Central memory CD8-positive, alpha-beta T cell (primary cell): ENCODE measurements around the gene CACNB4.

ENCODE experiments used
- ATAC-seq: fragments of 150-1000 bp; cut with Tn5 transposase; replicated peaks from 2 replicates; pipeline ENCODE4 v1.10.0; 2022; ENCODE audit warnings: mild to moderate bottlenecking, moderate FRiP score, moderate number of reproducible peaks; ENCODE audit not compliant: poor library complexity, severe bottlenecking; ENCODE audit errors: extremely low read depth
- DNase-seq, 2 donors: peaks; one replicate each; pipeline ENCODE4 v3.0.0; 2021; ENCODE audit warnings: low spot score in 2 of 2
- H3K27ac Mint-ChIP-seq: one replicate; pipeline ENCODE4 v1.8.0; 2022; ENCODE audit warnings: low read depth, mild to moderate bottlenecking, moderate library complexity, mixed read lengths
- H3K27me3 Mint-ChIP-seq: one replicate; pipeline ENCODE4 v1.8.0; 2022; ENCODE audit warnings: mixed read lengths
- H3K36me3 Mint-ChIP-seq: one replicate; pipeline ENCODE4 v1.8.0; 2022; ENCODE audit warnings: mild to moderate bottlenecking, moderate library complexity, mixed read lengths; ENCODE audit not compliant: insufficient read depth
- H3K4me1 Mint-ChIP-seq: one replicate; pipeline ENCODE4 v1.8.0; 2022; ENCODE audit warnings: mixed read lengths
- H3K4me3 Mint-ChIP-seq: one replicate; pipeline ENCODE4 v1.8.0; 2022; ENCODE audit warnings: mild to moderate bottlenecking, moderate library complexity, mixed read lengths
- H3K9me3 Mint-ChIP-seq: one replicate; pipeline ENCODE4 v1.8.0; 2022; ENCODE audit warnings: mixed read lengths

Gene CACNB4

DNA sequence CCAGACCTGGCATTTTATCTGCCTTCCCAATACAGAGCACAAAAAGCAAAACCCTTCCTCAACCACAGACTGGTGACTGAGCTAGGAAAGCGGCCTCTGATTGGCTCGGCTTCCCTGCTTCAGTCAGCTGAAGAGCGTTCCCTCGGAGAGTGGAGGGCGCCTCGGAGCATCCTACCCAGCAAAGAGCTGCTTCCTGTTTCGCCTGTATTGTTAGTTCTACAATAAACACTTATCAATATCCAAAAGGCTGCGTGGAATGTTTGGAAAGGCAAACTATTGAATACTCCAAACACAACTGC is 125.0 kb downstream of the CACNB4 start:
- Mint-ChIP-seq H3K4me3 (no peak overlapping the region), H3K36me3 (no peaks in the 10 kb centered on the region), H3K27me3 (peaks cover 45% of the 10 kb centered on the region), H3K4me1 (no peaks in the 10 kb centered on the region), H3K9me3 (no peaks in the 10 kb centered on the region), H3K27ac (no peak overlapping the region)
- no peak for DNase-seq
- ATAC-seq, result no peak

DNA sequence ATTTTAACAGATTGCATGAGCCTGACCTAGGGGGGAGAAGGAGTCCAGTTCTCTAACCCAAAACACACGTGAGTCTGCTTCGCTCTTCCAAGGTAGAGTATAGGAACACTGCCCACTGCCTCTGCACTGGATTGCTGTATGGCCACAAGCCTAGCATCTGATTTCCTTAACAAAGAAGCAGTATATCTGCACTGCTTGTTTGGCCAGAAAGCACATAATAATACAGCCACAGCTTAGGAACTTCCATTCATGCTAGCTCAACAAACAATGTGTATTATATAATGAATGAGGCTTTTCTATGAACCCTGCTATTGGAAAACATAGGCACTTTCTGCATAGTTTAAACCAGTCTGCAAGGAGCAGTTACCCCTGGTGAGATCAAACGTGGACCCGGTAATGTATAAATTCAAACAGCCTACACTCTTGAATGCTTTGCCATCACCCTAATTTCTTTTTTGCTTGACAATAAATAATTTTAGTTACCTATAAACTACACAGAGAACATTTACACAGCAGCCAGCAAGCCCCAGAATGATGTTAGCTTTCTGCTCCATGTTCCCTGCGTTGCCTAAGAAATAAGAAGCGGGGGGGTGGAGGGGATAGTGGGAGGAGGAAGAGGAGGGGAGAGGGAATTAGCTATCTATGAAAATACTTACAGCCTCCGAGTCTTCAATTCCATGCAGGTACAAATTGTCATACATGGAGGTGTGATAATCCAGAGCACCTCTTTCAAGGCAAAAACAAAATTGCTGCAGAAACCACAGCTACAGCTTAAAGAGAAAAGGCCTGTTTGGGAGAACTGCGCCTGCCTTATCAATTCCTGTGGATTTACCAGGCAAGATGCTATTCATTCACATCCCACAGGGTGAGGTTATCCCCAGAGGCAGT is 125.6 kb downstream of the CACNB4 start:
- DNase-seq (no peak), ATAC-seq (no peak)
- Mint-ChIP-seq H3K27ac (no peak overlapping the region), H3K4me3 (no peak overlapping the region), H3K36me3 (no peaks in the 10 kb centered on the region), H3K27me3 (peaks cover 39% of the 10 kb centered on the region), H3K4me1 (no peaks in the 10 kb centered on the region), H3K9me3 (no peaks in the 10 kb centered on the region)

DNA sequence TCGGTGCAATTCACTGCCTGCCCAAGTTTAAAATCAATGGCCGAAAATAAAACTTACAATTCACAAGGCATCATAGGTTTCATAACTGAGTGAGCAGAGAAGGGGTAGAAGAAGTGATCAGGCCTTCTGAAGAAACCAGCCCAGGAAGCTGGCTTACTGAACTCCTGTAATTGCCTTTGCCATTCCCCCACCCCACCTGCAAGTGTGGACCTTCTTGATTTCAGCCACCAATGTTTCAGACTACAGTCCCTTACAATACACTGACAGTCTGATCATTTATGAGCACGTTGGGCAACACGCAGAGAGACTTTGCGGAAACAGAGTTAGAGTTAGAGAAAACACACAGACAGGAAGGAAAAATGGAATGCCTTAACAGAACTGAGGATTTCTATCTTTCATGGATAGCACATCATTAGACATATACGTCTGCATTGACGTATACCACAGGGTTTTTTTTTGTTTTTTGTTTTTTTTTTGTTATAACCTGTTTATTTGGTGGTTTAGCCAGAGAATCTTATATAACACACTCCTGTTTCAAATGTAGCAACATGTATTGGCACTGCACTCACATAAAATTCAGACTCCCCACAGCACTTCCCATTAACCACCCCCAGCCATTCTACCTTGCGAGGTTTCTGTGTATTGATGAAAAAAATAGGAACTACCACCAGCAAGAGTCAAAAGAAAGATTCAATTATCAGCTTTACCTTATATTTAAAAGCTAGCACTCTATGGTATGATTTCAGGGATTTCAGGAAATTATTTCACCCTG is 126.4 kb downstream of the CACNB4 start:
- DNase-seq (no peak), ATAC-seq (no peak)
- Mint-ChIP-seq H3K27me3 (peaks cover 31% of the 10 kb centered on the region), H3K27ac (no peak overlapping the region), H3K4me1 (no peaks in the 10 kb centered on the region), H3K4me3 (no peak overlapping the region), H3K36me3 (no peaks in the 10 kb centered on the region), H3K9me3 (no peaks in the 10 kb centered on the region)

DNA sequence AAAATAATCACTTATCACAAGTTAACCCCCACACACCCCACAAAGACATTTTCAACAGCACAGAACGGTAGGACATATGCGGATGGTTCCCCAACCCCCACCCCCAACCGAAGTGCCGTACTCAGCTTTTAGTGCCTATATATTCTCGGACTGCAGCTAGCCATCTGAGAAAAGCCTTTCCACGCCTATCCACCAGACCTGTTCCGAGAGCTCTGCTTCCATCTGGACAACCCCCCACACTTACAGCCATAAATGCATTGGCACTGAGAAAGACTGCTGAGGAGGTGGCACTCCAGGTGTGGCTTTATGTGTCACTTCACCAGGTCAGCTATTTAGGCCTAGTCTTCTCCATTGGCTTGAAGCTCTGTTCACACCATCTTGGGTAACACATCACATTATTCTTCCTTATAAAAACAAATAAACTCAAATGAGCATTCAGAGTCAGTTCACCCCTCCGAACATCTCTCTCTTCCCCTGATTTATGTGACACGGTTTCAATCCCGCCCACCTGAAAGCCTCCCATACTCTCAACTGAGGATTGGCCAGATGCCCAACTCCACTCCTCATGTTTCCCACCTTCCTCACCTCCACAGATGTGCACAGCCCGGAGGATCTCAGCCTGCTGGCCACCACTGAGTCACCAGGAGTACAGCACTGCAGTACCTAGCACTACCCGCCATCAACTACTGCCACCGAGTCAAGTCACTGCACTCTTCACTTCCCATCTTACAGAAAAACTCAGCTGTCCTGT is 127.4 kb downstream of the CACNB4 start:
- Mint-ChIP-seq H3K4me1 (no peaks in the 10 kb centered on the region), H3K36me3 (no peaks in the 10 kb centered on the region), H3K9me3 (no peaks in the 10 kb centered on the region), H3K27ac (no peak overlapping the region), H3K4me3 (no peak overlapping the region), H3K27me3 (peaks cover 25% of the 10 kb centered on the region)
- ATAC-seq (no peak), DNase-seq (no peak)

DNA sequence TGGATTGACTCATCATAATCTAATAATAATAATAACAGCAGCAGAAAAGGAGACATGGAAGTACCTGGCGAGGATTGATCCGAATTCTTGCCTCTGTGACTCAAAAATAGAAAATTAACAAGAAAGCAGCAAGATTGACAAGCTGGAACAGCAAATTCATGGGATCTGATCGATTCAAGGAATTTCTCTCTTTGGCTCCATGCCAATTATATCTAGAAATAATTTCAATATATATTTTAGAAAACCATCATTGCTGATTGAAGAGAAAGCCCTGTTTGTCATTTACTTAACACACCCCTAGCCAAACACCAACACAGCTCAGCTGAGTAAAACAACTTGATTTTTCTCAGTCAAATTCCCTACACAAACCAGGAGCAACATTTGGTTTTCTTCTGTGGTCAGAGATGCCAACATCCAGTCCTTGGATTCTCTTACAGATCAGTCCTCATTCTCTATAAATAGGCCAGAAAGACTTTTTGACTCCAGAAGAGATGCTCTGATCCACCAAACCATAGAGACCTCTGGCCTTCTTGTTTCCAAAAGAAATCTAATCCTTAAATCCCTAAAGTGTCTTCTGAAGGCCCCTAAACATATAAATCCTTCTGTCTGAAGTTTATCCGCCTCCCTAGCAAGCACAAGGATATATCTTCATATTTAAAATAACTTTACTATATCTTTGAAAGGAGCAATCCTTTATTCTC is 129.9 kb downstream of the CACNB4 start:
- no peaks in the 10 kb centered on the region for H3K9me3 Mint-ChIP-seq
- no peaks in the 10 kb centered on the region for H3K4me1 Mint-ChIP-seq
- H3K27me3 Mint-ChIP-seq, result peaks cover 2% of the 10 kb centered on the region
- no peaks in the 10 kb centered on the region for H3K36me3 Mint-ChIP-seq
- DNase-seq (no peak), ATAC-seq (no peak)
- no peak overlapping the region for H3K4me3 Mint-ChIP-seq
- no peak overlapping the region for H3K27ac Mint-ChIP-seq

DNA sequence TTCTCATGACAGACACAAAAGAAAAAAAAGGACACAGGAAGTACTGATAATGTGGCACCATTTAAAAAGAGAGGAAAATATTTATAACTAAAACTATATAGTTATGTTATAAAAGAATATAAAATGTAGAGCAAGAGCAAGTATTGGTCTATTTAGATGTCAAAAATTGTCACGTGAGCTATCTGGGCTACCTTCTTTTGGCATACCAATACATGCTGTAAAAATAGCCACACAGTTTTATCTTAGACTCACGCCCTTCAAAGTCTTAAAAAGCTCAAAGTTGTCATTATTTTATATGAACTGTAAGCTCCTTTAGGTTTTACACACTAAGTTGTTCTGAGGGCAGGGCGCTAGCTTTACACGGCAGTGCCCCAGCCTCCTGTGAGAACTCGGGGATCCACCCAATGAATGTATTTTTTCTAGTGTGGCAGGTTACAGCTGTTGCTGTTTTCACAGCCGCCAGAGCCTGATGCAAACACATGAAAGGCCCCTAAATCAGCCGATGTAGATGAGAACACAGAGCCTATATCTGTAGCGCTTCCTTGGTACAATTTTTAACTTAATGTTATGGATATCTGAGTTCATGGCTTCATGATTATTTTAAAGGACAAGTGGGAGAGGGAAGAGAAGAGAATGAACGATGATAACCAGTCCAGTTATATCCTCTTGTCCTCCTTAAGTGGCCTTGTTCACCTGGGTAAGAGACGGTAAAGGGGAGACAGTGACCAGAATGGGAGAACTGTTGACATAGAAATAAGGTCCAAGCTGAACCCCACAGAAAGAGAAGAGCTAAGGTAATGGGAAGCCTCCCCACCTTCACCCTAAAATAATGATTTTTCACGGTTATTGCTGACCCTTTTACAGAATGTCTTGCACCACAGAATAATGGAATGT is 130.8 kb downstream of the CACNB4 start:
- Mint-ChIP-seq H3K9me3 (no peaks in the 10 kb centered on the region), H3K27me3 (no peaks in the 10 kb centered on the region), H3K4me1 (no peaks in the 10 kb centered on the region), H3K27ac (no peak overlapping the region), H3K36me3 (no peaks in the 10 kb centered on the region), H3K4me3 (no peak overlapping the region)
- ATAC-seq, result no peak
- no peak for DNase-seq

DNA sequence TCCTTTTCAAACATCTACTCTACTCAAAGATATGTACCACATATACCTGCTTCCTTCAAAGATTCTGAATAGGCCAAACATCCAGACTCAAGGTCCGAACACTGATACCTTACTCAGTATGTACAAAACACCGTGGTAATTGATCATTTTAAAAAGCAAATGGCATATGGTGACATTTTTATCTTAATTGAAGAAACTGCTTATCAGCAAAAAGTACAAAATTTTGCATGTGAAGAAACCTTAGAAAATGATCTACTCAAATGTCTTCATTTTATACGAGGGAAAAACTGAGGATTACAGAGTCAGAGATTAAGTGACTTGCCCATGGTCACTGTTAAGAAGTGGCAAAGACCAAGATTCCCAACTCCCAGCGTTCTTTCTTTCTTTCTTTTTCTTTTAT is 133.0 kb downstream of the CACNB4 start:
- DNase-seq, result no peak
- Mint-ChIP-seq H3K36me3 (no peaks in the 10 kb centered on the region), H3K9me3 (no peaks in the 10 kb centered on the region), H3K4me3 (no peak overlapping the region), H3K4me1 (no peaks in the 10 kb centered on the region), H3K27ac (no peak overlapping the region), H3K27me3 (peaks cover 10% of the 10 kb centered on the region)
- no peak for ATAC-seq

DNA sequence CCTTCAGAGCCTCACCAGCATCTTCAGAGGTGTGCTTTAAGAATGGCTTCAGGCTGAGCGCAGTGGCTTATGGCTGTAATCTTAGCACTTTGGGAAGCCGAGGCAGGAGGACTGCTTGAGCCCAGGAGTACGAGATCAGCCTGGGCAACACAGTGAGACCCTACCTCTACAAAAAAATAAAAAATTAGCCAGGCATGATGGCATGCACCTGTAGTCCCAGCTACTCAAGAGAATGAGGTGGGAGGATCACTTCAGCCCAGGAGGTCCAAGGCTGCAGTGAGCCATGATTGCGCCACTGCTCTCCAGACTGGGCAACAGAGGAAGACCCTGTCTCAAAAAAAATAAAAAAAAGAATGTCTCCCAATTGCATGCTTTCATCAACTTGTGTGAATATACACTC is 137.3 kb downstream of the CACNB4 start:
- ATAC-seq (no peak), DNase-seq (no peak)
- Mint-ChIP-seq H3K27me3 (peaks cover 10% of the 10 kb centered on the region), H3K4me3 (no peak overlapping the region), H3K4me1 (no peaks in the 10 kb centered on the region), H3K27ac (no peak overlapping the region), H3K36me3 (no peaks in the 10 kb centered on the region), H3K9me3 (no peaks in the 10 kb centered on the region)

DNA sequence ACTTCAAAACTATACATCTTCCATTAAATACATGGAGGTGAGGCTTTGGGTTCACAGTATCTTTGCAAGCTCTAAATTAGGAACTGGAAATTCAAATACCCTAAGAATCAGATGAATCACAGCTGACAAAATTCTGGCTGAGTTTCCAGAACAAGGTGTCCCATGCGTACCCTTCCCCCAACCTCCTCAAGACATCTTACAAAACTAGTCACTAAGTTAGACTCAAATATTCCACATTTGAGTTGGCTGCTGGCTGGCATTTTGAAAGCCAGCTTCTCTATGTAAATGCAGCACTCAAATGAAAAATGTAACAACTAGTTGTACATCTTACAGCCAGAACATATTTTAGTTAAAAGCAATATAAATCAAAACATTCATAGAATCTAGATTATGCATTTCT is 139.6 kb downstream of the CACNB4 start:
- Mint-ChIP-seq H3K4me1 (no peaks in the 10 kb centered on the region), H3K27me3 (peaks cover 24% of the 10 kb centered on the region), H3K9me3 (no peaks in the 10 kb centered on the region), H3K4me3 (no peak overlapping the region), H3K36me3 (no peaks in the 10 kb centered on the region), H3K27ac (no peak overlapping the region)
- DNase-seq, result no peak
- no peak for ATAC-seq

DNA sequence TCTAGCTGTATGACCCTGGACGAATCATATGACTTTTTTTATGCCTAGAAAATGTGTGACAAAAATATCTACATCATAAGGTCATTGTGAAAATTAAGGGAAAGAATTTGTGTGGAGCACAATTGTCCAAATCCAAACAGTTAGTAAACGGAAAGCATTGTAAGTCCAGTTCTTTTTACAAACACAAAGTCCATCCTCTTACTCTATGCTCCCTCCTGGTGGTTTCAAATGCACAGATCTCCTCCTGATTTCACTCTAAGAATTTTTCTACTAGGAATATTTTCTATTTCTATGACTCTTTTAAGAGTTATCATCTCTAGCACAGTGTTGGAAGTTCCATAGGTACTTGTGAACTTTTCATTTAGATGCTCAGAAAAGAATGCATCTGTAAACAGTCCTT is 145.4 kb downstream of the CACNB4 start:
- Mint-ChIP-seq H3K27ac (no peak overlapping the region), H3K4me1 (no peaks in the 10 kb centered on the region), H3K27me3 (peaks cover 47% of the 10 kb centered on the region), H3K36me3 (no peaks in the 10 kb centered on the region), H3K4me3 (no peak overlapping the region), H3K9me3 (no peaks in the 10 kb centered on the region)
- DNase-seq, result no peak
- no peak for ATAC-seq

DNA sequence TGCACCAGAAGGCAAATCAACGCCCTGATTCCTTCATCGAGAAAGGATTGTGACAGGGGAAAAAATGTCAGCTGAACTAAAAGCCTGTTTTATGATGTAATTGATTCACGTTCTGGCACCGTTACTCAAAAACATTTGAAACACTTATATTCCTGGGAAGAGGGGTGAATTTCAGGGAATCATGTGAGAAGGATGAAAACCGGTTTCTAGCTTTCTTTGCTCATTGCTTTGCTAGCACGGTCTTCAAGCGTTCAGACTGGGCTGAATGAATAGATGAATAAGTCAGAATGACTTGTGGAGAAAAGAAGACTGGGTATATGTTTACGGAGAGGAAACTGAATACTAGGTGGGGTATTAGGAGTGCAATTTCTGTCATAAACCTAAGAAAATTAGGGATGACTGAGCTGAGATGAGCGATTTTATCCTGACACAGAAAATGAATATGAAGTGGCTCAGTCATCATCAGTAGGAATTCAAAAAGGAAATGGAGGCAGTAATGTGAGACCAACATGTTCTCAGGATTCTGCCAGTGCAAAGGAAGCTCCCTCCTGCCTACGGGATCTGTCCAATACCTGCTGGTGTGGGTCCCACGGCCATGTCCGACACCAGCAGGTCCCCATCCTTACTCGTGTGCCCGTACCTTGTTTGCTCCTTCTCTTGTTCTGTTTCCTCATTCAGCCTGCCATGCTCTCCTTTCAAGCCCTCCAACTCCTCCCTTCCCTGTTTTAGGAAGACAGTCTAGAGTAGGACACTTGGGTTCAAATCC is 146.0 kb downstream of the CACNB4 start:
- Mint-ChIP-seq H3K9me3 (no peaks in the 10 kb centered on the region), H3K4me1 (no peaks in the 10 kb centered on the region), H3K36me3 (no peaks in the 10 kb centered on the region), H3K27me3 (peaks cover 47% of the 10 kb centered on the region), H3K27ac (no peak overlapping the region), H3K4me3 (no peak overlapping the region)
- DNase-seq (no peak), ATAC-seq (no peak)
